Thyroid gland (tissue), 4 donors: ENCODE results near the gene MACROD1.

Experiments used
- CTCF ChIP-seq, 6 experiments: fragments of 200-600 bp in 3 of 6; fragments of 450-650 bp in 3 of 6; sonication (generic) in 3 of 6; IDR thresholded peaks; one replicate each; pipeline ENCODE4 v1.5.1; 2016 to 2019; ENCODE audit warnings: antibody characterized with exemption in 6 of 6, mild to moderate bottlenecking in 2 of 6, inconsistent platforms in 1 of 6, moderate library complexity in 1 of 6
- POLR2A ChIP-seq, 2 donors: fragments of 450-650 bp; IDR thresholded peaks; one replicate each; pipeline ENCODE4 v1.6.1; 2017; ENCODE audit warnings: antibody characterized with exemption in 2 of 2, mild to moderate bottlenecking in 2 of 2, moderate library complexity in 1 of 2

DNA sequence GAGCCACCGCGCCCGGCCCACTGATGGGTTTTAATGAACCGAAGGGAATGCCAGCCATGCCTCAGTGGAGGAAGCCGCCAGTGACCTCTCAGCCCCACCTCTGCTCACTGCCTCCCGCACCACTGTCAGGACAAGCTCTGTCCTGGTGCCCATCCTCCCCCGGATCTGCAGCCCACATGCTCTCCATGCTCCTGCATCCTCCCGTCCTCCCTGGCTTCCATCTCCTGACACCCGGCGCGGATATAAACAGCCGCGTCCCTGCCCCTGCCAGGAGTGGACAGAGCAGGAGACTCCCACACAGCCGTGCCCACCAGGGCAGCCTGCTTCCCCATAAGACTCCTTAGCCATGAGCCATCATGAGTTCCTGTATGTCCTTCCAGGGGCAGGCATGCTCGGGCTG, 26.9 kb downstream of the MACROD1 start:
- TF ChIP-seq CTCF (IDR thresholded peaks at IDR 0.05), result no peak
- TF ChIP-seq POLR2A (IDR thresholded peaks at IDR 0.05), result no peak
